Transverse colon (tissue), 4 donors: ENCODE results near the gene PPM1N.

Experiments used
- EP300 ChIP-seq: sonication (generic); formaldehyde crosslinking; IDR thresholded peaks from one replicate; pipeline ENCODE4 v1.6.1; 2017; ENCODE audit warnings: antibody characterized with exemption, low read depth
- POLR2A ChIP-seq: fragments of 450-650 bp; IDR thresholded peaks from one replicate; pipeline ENCODE4 v1.6.1; 2016; ENCODE audit warnings: antibody characterized with exemption, mild to moderate bottlenecking, moderate library complexity
- POLR2AphosphoS5 ChIP-seq, 3 donors: sonication (generic); formaldehyde crosslinking; IDR thresholded peaks; one replicate each; pipeline ENCODE4 v1.6.1; 2016; ENCODE audit warnings: antibody characterized with exemption in 3 of 3
- TF ChIP-seq, protein P1 (sequence below), 5 experiments: fragments of 200-600 bp in 3 of 5; fragments of 450-650 bp in 2 of 5; sonication (generic) in 3 of 5; IDR thresholded peaks; 1 replicate in 2 of 5; 2 replicates in 3 of 5; pipeline ENCODE4 v1.5.1; 2016 to 2017; ENCODE audit warnings: antibody characterized with exemption in 5 of 5, inconsistent platforms in 3 of 5, mild to moderate bottlenecking in 2 of 5, moderate library complexity in 1 of 5

DNA sequence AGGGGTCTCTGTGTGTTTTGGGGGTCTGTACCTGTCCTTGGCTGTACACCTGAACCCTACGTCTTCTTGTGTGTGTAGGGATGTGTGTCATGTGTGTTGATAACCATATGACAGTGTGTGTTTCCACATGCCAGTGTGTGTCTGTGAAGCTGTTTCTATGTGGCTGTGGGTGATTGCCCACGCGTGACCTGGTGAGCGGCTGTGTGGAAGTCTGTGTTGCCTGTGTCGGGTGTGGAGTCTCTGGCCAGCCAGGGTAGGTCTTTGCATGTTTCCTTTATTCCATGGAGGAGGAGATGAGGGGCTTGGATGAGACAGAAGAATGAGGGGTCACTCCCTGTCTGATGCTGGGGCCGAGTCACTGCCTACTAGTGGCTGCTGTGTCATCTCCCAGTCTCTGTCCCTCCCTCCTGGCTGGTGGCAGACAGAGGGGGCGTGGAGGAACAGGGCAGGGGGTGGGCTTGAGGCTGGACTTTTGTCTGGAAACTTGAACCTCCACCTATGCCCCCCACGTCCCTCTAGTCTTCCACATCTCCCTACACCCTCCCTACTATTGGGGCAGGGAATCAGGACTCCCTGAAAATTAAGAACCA is 33.3 kb upstream of the PPM1N start:
- TF ChIP-seq, protein P1, sequence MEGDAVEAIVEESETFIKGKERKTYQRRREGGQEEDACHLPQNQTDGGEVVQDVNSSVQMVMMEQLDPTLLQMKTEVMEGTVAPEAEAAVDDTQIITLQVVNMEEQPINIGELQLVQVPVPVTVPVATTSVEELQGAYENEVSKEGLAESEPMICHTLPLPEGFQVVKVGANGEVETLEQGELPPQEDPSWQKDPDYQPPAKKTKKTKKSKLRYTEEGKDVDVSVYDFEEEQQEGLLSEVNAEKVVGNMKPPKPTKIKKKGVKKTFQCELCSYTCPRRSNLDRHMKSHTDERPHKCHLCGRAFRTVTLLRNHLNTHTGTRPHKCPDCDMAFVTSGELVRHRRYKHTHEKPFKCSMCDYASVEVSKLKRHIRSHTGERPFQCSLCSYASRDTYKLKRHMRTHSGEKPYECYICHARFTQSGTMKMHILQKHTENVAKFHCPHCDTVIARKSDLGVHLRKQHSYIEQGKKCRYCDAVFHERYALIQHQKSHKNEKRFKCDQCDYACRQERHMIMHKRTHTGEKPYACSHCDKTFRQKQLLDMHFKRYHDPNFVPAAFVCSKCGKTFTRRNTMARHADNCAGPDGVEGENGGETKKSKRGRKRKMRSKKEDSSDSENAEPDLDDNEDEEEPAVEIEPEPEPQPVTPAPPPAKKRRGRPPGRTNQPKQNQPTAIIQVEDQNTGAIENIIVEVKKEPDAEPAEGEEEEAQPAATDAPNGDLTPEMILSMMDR (IDR thresholded peaks at IDR 0.05), result no peak
- TF ChIP-seq EP300 (no peak), POLR2A (no peak), POLR2AphosphoS5 (IDR thresholded peaks at IDR 0.05) (no peak)
